ENCODE results near the gene CYP4F8. TPM values are rescaled to one million over a fixed set of nuclear protein-coding genes. Genes with fewer than 3 reads are reported as not detected.

The CYP4F8 gene
- total RNA-seq, 1 donor from 2014 or later = not detected

DNA sequence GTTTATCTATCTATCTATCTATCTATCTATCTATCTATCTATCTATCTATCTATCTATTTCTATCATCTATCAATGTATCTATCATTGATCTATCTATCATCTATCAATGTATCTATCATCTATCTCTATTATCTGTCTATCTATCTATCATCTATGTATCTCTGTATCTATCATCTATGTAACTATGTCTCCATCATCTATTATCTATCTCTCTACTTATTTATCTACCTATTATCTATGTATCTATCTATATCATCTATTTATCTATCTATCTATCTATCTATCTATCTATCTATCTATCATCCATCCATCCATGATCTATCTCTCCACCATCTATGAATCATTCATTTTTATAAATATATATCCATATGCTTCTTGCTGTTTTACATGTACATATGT lies 41.4 kb downstream of the CYP4F8 start:
- no peak for DNase-seq (ENCODE audit: low read depth)
- Histone ChIP-seq H3K4me3 (ENCODE audit: low read depth, low read length) (no peak overlapping the region), H3K36me3 (ENCODE audit: control insufficient read depth, insufficient read depth, low read length) (no peaks in the 10 kb centered on the region), H3K27me3 (ENCODE audit: control insufficient read depth, insufficient read depth, low read length) (no peaks in the 10 kb centered on the region)
- TF ChIP-seq, protein P1, sequence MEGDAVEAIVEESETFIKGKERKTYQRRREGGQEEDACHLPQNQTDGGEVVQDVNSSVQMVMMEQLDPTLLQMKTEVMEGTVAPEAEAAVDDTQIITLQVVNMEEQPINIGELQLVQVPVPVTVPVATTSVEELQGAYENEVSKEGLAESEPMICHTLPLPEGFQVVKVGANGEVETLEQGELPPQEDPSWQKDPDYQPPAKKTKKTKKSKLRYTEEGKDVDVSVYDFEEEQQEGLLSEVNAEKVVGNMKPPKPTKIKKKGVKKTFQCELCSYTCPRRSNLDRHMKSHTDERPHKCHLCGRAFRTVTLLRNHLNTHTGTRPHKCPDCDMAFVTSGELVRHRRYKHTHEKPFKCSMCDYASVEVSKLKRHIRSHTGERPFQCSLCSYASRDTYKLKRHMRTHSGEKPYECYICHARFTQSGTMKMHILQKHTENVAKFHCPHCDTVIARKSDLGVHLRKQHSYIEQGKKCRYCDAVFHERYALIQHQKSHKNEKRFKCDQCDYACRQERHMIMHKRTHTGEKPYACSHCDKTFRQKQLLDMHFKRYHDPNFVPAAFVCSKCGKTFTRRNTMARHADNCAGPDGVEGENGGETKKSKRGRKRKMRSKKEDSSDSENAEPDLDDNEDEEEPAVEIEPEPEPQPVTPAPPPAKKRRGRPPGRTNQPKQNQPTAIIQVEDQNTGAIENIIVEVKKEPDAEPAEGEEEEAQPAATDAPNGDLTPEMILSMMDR (IDR thresholded peaks at IDR 0.05; ENCODE audit: insufficient read depth, low read length, poor library complexity, severe bottlenecking) = no peak

DNA sequence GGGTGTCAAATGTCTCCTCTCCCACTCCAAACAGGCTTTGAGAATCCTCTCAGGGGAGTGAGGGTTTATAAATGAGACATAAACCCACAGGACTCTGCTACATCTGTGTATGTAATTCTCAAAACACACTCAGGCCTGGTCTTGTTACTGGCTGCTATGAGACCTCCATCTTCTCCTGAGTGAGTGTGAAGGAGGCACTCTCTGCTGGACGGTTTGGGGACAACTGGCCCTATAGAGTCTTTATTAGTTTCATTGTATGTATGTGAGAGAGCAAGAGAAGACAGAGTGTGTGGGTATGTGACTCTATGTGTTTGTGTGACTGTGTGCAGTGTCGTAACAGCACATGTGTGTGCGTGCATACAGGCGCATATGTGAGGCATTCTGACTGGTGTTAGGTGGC lies 48.2 kb downstream of the CYP4F8 start:
- H3K36me3 ChIP-seq (ENCODE audit: control insufficient read depth, insufficient read depth, low read length) = no peaks in the 10 kb centered on the region
- no peak for DNase-seq (ENCODE audit: low read depth)
- H3K27me3 ChIP-seq (ENCODE audit: control insufficient read depth, insufficient read depth, low read length) = no peaks in the 10 kb centered on the region
- H3K4me3 ChIP-seq (ENCODE audit: low read depth, low read length) = no peak overlapping the region
- TF ChIP-seq, protein P1 (IDR thresholded peaks at IDR 0.05; ENCODE audit: insufficient read depth, low read length, poor library complexity, severe bottlenecking) = no peak

DNA sequence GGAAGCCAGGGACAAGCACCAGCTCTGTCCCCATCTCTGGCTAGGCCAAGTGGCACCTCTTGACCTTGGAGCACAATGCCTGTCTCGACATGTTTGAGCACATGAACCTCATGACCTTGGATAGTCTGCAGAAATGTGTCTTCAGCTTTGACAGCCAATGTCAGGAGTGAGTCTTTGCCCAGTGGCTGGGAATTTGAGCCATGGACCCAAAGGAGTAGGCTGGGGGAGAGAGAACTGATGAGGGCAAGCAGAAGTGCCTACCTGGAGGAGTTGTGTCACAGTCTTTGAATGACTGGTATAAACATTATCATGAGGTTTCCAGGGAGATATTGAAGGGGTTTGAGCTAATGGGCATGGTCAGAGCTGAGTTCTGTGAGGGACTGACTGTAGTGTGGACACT lies 51.2 kb downstream of the CYP4F8 start:
- Histone ChIP-seq H3K36me3 (ENCODE audit: control insufficient read depth, insufficient read depth, low read length) (no peaks in the 10 kb centered on the region), H3K27me3 (ENCODE audit: control insufficient read depth, insufficient read depth, low read length) (no peaks in the 10 kb centered on the region), H3K4me3 (ENCODE audit: low read depth, low read length) (no peak overlapping the region)
- TF ChIP-seq, protein P1 (IDR thresholded peaks at IDR 0.05; ENCODE audit: insufficient read depth, low read length, poor library complexity, severe bottlenecking) = no peak
- DNase-seq (ENCODE audit: low read depth) = no peak

DNA sequence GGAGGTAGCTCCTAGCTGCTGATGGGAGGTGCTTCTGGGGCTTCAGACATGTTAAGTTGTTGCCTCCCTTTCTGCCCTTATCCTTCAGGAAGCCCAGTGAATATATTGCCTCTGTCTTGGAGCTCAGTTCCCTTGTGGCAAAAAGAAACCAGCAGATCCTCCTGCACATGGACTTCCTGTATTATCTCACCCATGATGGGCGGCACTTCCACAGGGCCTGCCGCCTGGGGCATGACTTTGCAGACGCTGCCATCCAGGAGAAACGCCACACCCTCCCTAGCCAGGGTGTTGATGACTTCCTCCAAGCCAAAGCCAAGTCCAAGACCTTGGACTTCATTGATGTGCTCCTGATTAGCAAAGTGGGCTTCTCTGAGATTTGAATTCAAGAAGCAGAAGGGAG lies 51.9 kb downstream of the CYP4F8 start:
- Histone ChIP-seq H3K27me3 (ENCODE audit: control insufficient read depth, insufficient read depth, low read length) (no peaks in the 10 kb centered on the region), H3K4me3 (ENCODE audit: low read depth, low read length) (no peak overlapping the region), H3K36me3 (ENCODE audit: control insufficient read depth, insufficient read depth, low read length) (no peaks in the 10 kb centered on the region)
- TF ChIP-seq, protein P1 (IDR thresholded peaks at IDR 0.05; ENCODE audit: insufficient read depth, low read length, poor library complexity, severe bottlenecking) = no peak
- no peak for DNase-seq (ENCODE audit: low read depth)

DNA sequence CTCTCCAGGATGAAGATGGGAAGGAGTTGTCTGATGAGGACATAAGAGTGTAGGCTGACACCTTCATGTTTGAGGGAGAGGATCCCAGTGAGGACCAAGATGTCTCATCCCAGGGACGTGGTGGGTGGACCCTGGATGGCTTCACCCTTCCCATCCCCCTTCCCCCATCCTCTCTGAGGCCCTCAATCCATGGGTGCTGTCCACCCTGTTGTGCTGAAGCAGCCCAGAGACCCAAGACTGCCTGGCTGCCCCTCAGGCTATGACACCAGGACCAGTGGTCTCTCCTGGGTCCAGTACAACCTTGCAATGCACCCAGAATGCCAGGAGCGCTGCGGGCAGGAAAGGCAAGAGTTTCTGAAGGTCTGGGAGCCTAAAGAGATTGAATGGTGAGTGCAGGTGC lies 54.4 kb downstream of the CYP4F8 start:
- H3K4me3 ChIP-seq (ENCODE audit: low read depth, low read length) = no peak overlapping the region
- DNase-seq (ENCODE audit: low read depth) = no peak
- H3K27me3 ChIP-seq (ENCODE audit: control insufficient read depth, insufficient read depth, low read length) = no peaks in the 10 kb centered on the region
- H3K36me3 ChIP-seq (ENCODE audit: control insufficient read depth, insufficient read depth, low read length) = no peaks in the 10 kb centered on the region
- TF ChIP-seq, protein P1 (IDR thresholded peaks at IDR 0.05; ENCODE audit: insufficient read depth, low read length, poor library complexity, severe bottlenecking) = no peak

DNA sequence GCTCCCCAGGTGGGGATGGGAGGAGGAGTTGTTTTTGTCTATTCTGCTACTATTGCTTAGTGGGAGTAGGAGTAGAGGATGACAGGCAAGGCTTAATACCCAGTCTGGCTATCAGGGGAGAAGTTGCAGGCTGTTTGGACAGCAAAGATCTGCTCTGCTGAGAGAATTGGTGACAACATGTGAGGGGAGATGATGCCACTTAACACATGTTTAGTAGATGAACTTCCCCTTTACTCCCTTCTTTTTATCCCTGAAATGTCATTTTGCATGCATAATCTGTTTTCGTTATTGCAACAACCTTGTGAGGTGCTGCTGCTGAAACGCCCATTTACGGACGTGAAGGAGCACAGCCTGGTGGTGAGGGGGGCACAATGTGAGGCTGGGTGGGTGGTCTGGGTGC lies 54.9 kb downstream of the CYP4F8 start:
- H3K36me3 ChIP-seq (ENCODE audit: control insufficient read depth, insufficient read depth, low read length) = no peaks in the 10 kb centered on the region
- no peaks in the 10 kb centered on the region for H3K27me3 ChIP-seq (ENCODE audit: control insufficient read depth, insufficient read depth, low read length)
- H3K4me3 ChIP-seq (ENCODE audit: low read depth, low read length) = no peak overlapping the region
- DNase-seq (ENCODE audit: low read depth) = no peak
- TF ChIP-seq, protein P1 (IDR thresholded peaks at IDR 0.05; ENCODE audit: insufficient read depth, low read length, poor library complexity, severe bottlenecking) = no peak

All from kidney epithelial cell (primary cell).